Measurements from ENCODE around the gene ROCK2. TPM values are rescaled to one million over a fixed set of nuclear protein-coding genes. Genes with fewer than 3 reads are reported as not detected.

ROCK2 gene
- total RNA-seq, 4 donors from 2014 or later, result 51.0 to 75.9 (median 67.6) TPM

GRCh38 chr2:11159574-11160170, 184.8 kb downstream of the ROCK2 start:
- no peaks in the 10 kb centered on the region for H3K9me3 ChIP-seq
- peaks cover 0 to 12% (median 4%) of the 10 kb centered on the region in 4 donors for H3K4me1 ChIP-seq
- H3K36me3 ChIP-seq, result peaks cover 0 to 3% (median 0%) of the 10 kb centered on the region in 3 donors
- no peak overlapping the region for H3K4me3 ChIP-seq
- H3K27ac ChIP-seq, result no peak overlapping the region
- H3K27me3 ChIP-seq, result no peaks in the 10 kb centered on the region
- TF ChIP-seq CTCF (IDR thresholded peaks at IDR 0.05) (no peak), POLR2A (IDR thresholded peaks at IDR 0.05) (no peak)
- DNase-seq, result no peak

GRCh38 chr2:11158916-11159573, 185.4 kb downstream of the ROCK2 start:
- TF ChIP-seq CTCF (IDR thresholded peaks at IDR 0.05) (no peak), POLR2A (IDR thresholded peaks at IDR 0.05) (no peak)
- Histone ChIP-seq H3K27me3 (no peaks in the 10 kb centered on the region), H3K4me1 (peaks cover 0 to 17% (median 4%) of the 10 kb centered on the region in 4 donors), H3K9me3 (no peaks in the 10 kb centered on the region), H3K27ac (no peak overlapping the region), H3K4me3 (no peak overlapping the region), H3K36me3 (peaks cover 0 to 3% (median 0%) of the 10 kb centered on the region in 3 donors)
- DNase-seq, result no peak

- no peaks in the 10 kb centered on the region for H3K27me3 ChIP-seq
- DNase-seq, result no peak
- H3K4me1 ChIP-seq, result peaks cover 0 to 17% (median 4%) of the 10 kb centered on the region in 4 donors
- TF ChIP-seq CTCF (IDR thresholded peaks at IDR 0.05) (no peak), POLR2A (IDR thresholded peaks at IDR 0.05) (no peak)
- no peak overlapping the region for H3K4me3 ChIP-seq
- no peak overlapping the region for H3K27ac ChIP-seq
- H3K36me3 ChIP-seq, result peaks cover 0 to 3% (median 0%) of the 10 kb centered on the region in 3 donors
- H3K9me3 ChIP-seq, result no peaks in the 10 kb centered on the region
Observed at GRCh38 chr2:11157731-11158130, 186.7 kb downstream of the ROCK2 start.

- H3K27me3 ChIP-seq, result no peaks in the 10 kb centered on the region
- H3K27ac ChIP-seq, result no peak overlapping the region
- TF ChIP-seq CTCF (IDR thresholded peaks at IDR 0.05) (no peak), POLR2A (IDR thresholded peaks at IDR 0.05) (no peak)
- no peak overlapping the region for H3K4me3 ChIP-seq
- peaks cover 0 to 3% (median 0%) of the 10 kb centered on the region in 3 donors for H3K36me3 ChIP-seq
- no peaks in the 10 kb centered on the region for H3K9me3 ChIP-seq
- peaks cover 0 to 17% (median 4%) of the 10 kb centered on the region in 4 donors for H3K4me1 ChIP-seq
- no peak for DNase-seq
Observed at GRCh38 chr2:11157296-11157695, 187.1 kb downstream of the ROCK2 start.

- DNase-seq, result peak in 1 of 3 donors; percentile 50
- Histone ChIP-seq H3K27me3 (no peaks in the 10 kb centered on the region), H3K36me3 (peaks cover 0 to under 1% (median 0%) of the 10 kb centered on the region in 3 donors), H3K4me1 (peaks cover 0 to 17% (median 4%) of the 10 kb centered on the region in 4 donors), H3K27ac (no peak overlapping the region), H3K4me3 (peak overlapping the region in 2 of 4 donors; percentile 70 to 84), H3K9me3 (no peaks in the 10 kb centered on the region)
- TF ChIP-seq POLR2A (IDR thresholded peaks at IDR 0.05), result no peak
- no peak for TF ChIP-seq CTCF (IDR thresholded peaks at IDR 0.05)
Observed at GRCh38 chr2:11156396-11157075, 187.9 kb downstream of the ROCK2 start.

All from Peyer's patch (tissue), 4 donors.